Hepatocyte (in vitro differentiated cells): ENCODE measurements around the gene STT3B. TPM values are rescaled to one million over a fixed set of nuclear protein-coding genes. Genes with fewer than 3 reads are reported as not detected.

Source experiments
- DNase-seq: peaks from one replicate; pipeline ENCODE4 v3.0.0-alpha.2; 2016; ENCODE audit warnings: low spot score
- H2AFZ ChIP-seq: fragments of 200-600 bp; sonication (generic); 2 replicates; pipeline ENCODE4 v1.6.0; 2016; ENCODE audit warnings: antibody characterized with exemption, mild to moderate bottlenecking
- H3K27ac ChIP-seq: fragments of 200-600 bp; sonication (generic); 2 replicates; pipeline ENCODE4 v1.5.1; 2016; ENCODE audit warnings: mild to moderate bottlenecking
- H3K27me3 ChIP-seq: fragments of 200-600 bp; sonication (generic); 2 replicates; pipeline ENCODE4 v1.6.1; 2016
- H3K36me3 ChIP-seq: fragments of 200-600 bp; sonication (generic); replicated peaks from 2 replicates; pipeline ENCODE4 v1.5.1; 2016; ENCODE audit warnings: low read depth; ENCODE audit not compliant: insufficient read depth
- H3K4me1 ChIP-seq: fragments of 200-600 bp; sonication (generic); 2 replicates; pipeline ENCODE4 v1.5.1; 2016; ENCODE audit warnings: mild to moderate bottlenecking, moderate library complexity; ENCODE audit not compliant: insufficient read depth
- H3K4me2 ChIP-seq: fragments of 200-600 bp; sonication (generic); 2 replicates; pipeline ENCODE4 v1.6.0; 2016
- H3K4me3 ChIP-seq: fragments of 200-600 bp; sonication (generic); 2 replicates; pipeline ENCODE4 v1.5.1; 2016; ENCODE audit warnings: mild to moderate bottlenecking
- H3K79me2 ChIP-seq: fragments of 200-600 bp; sonication (generic); 2 replicates; pipeline ENCODE4 v1.6.0; 2017; ENCODE audit warnings: mild to moderate bottlenecking
- H3K9me2 ChIP-seq: fragments of 200-600 bp; sonication (generic); replicated peaks from 2 replicates; pipeline ENCODE4 v1.6.0; 2017; ENCODE audit warnings: mild to moderate bottlenecking; ENCODE audit not compliant: insufficient read depth
- H3K9me3 ChIP-seq: fragments of 200-600 bp; sonication (generic); 2 replicates; pipeline ENCODE4 v1.5.1; 2016; ENCODE audit warnings: low read depth, mild to moderate bottlenecking
- H4K20me1 ChIP-seq: fragments of 200-600 bp; sonication (generic); 2 replicates; pipeline ENCODE4 v1.6.0; 2016; ENCODE audit warnings: mild to moderate bottlenecking; ENCODE audit not compliant: insufficient read depth, poor library complexity, severe bottlenecking
- EZH2 ChIP-seq: fragments of 200-600 bp; sonication (generic); IDR thresholded peaks from 2 replicates; pipeline ENCODE4 v1.6.1; 2016; ENCODE audit warnings: antibody characterized with exemption, mild to moderate bottlenecking, borderline replicate concordance
- EZH2phosphoT487 ChIP-seq: fragments of 200-600 bp; sonication (generic); IDR thresholded peaks from one replicate; pipeline ENCODE4 v1.6.1; 2018; ENCODE audit warnings: antibody characterized with exemption, mild to moderate bottlenecking, low read depth, moderate library complexity; ENCODE audit not compliant: unreplicated experiment, severe bottlenecking
- WGBS: methylation state at CpG from one replicate; pipeline ENCODE4 v1.1.6; 2016; ENCODE audit warnings: low lambda C conversion rate; ENCODE audit errors: missing lambda C conversion rate; 5-methylcytosine and 5-hydroxymethylcytosine counted together
- polyA plus RNA-seq: library from polyadenylated mRNA; unstranded; fragments of >200 nt; fragmentation: Nextera tagmentation; extraction: Ambion mirVana; gene quantifications from 2 replicates; pipeline ENCODE4 v1.2.1, GENCODE V29; 2016
- total RNA-seq: library from RNA; depleted of rRNA; stranded (reverse); fragments of >200 nt; gene quantifications from 2 replicates; pipeline ENCODE4 v1.2.3, GENCODE V29; 2014
- TF ChIP-seq, protein P1 (sequence below): fragments of 200-600 bp; sonication (generic); IDR thresholded peaks from 2 replicates; pipeline ENCODE4 v1.5.1; 2016; ENCODE audit warnings: antibody characterized with exemption, mild to moderate bottlenecking; ENCODE audit not compliant: poor library complexity

The STT3B gene
- total and polyA plus RNA-seq, 2 experiments from 2014 or later: 101 to 253 TPM

DNA sequence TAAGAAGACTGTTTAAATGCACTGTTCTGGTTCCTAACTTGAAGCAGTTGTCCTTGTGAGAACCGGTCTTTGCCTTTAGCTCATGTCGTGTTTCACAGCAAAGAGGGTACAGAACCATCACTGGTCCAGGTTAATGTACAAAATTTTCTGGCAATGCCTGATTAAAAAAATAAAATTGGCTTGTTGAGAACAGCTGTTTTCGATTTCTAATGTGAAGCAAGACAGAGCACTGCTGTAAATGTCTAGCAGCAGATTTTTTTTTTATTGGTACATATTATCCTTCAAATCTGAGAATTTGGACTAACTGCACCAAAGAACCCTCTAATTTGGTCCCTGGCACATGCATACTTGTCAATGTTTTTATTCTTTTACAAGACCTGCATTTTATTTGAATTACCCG lies 103.3 kb downstream of the STT3B start:
- Histone ChIP-seq H3K27me3 (no peaks in the 10 kb centered on the region), H3K36me3 (no peaks in the 10 kb centered on the region), H3K4me3 (no peak overlapping the region), H3K27ac (peak overlapping the region; percentile 22), H3K9me2 (no peaks in the 10 kb centered on the region), H3K9me3 (no peaks in the 10 kb centered on the region), H2AFZ (no peak overlapping the region), H3K4me1 (peaks cover 23% of the 10 kb centered on the region), H3K79me2 (no peaks in the 10 kb centered on the region), H3K4me2 (no peak overlapping the region), H4K20me1 (no peaks in the 10 kb centered on the region)
- no peak for DNase-seq
- TF ChIP-seq EZH2 (no peak), EZH2phosphoT487 (no peak)
- TF ChIP-seq, protein P1, sequence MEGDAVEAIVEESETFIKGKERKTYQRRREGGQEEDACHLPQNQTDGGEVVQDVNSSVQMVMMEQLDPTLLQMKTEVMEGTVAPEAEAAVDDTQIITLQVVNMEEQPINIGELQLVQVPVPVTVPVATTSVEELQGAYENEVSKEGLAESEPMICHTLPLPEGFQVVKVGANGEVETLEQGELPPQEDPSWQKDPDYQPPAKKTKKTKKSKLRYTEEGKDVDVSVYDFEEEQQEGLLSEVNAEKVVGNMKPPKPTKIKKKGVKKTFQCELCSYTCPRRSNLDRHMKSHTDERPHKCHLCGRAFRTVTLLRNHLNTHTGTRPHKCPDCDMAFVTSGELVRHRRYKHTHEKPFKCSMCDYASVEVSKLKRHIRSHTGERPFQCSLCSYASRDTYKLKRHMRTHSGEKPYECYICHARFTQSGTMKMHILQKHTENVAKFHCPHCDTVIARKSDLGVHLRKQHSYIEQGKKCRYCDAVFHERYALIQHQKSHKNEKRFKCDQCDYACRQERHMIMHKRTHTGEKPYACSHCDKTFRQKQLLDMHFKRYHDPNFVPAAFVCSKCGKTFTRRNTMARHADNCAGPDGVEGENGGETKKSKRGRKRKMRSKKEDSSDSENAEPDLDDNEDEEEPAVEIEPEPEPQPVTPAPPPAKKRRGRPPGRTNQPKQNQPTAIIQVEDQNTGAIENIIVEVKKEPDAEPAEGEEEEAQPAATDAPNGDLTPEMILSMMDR: no peak
- WGBS: 54% methylated on average over 4 of the region's 4 CpGs

DNA sequence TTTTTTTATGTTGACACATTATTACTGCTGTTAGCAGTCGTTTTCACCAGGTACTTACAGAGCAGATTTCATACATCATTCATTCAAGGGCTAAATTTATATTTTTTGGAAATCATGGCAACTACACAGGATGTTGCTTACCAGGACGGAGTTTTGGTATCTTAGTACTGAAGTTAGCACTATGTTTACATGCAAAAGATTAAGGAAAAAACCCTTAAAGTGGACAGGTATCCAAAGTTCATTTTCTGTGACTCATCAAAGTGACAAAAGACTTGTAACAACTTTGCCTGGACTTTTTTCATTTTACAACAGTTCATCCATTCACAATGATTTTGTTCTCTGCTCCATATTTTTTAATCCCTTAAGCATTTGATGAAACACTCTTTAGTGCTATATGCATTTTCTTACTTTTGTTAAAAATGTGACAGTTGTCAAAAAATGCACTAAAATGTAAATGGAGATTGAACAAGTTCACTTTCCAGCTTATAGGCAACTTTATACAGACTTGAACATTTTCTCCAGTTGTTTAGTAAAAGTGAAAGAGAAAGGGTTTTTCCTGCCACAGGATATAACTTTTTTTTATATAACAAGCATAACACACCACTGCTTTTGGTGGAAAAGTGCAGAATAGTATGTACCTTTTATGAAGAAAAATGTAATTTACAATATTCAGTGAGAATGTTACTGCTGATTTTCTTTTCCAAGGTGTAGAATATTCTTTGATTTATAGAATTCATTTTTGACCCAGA lies 104.1 kb downstream of the STT3B start:
- Histone ChIP-seq H3K79me2 (no peaks in the 10 kb centered on the region), H3K4me2 (no peak overlapping the region), H3K4me3 (no peak overlapping the region), H3K9me3 (no peaks in the 10 kb centered on the region), H2AFZ (no peak overlapping the region), H3K27me3 (no peaks in the 10 kb centered on the region), H3K36me3 (no peaks in the 10 kb centered on the region), H3K27ac (peak overlapping the region; percentile 25), H3K4me1 (peaks cover 23% of the 10 kb centered on the region), H4K20me1 (no peaks in the 10 kb centered on the region), H3K9me2 (no peaks in the 10 kb centered on the region)
- WGBS: 46% methylated on average over 2 of the region's 2 CpGs
- peak; percentile 19 for DNase-seq
- no peak for TF ChIP-seq EZH2phosphoT487
- TF ChIP-seq, protein P1: no peak
- no peak for TF ChIP-seq EZH2

DNA sequence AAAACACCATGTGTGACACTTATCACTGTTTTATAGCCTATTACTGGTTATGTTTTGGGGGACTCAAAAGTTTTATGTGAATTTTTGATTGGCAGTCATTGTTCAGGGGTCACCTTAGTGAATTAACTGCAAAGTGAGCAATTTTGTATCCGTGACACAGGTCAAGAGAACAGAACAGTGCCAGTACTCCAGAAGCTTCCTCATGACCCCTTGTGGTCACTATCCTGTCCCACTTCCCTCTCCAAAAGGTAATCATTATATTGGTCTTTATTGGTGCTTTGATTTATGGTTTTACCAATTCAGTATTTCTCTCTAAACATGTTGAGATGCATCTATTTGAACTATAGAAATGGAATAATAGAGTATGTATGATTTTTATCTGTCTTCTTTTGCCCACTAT lies 107.1 kb downstream of the STT3B start:
- no peak overlapping the region for H3K4me3 ChIP-seq
- no peaks in the 10 kb centered on the region for H4K20me1 ChIP-seq
- TF ChIP-seq, protein P1: no peak
- TF ChIP-seq EZH2: no peak
- no peak for TF ChIP-seq EZH2phosphoT487
- WGBS: 100% methylated on average over 1 of the region's 1 CpG
- H3K4me1 ChIP-seq: peaks cover 23% of the 10 kb centered on the region
- no peaks in the 10 kb centered on the region for H3K27me3 ChIP-seq
- no peaks in the 10 kb centered on the region for H3K9me3 ChIP-seq
- no peak overlapping the region for H2AFZ ChIP-seq
- H3K27ac ChIP-seq: no peak overlapping the region
- no peaks in the 10 kb centered on the region for H3K9me2 ChIP-seq
- DNase-seq: no peak
- H3K79me2 ChIP-seq: no peaks in the 10 kb centered on the region
- no peak overlapping the region for H3K4me2 ChIP-seq
- no peaks in the 10 kb centered on the region for H3K36me3 ChIP-seq
